Neural crest cell (in vitro differentiated cells): ENCODE results near the gene ZBTB26. TPM values are rescaled to one million over a fixed set of nuclear protein-coding genes. Genes with fewer than 3 reads are reported as not detected.
A peak's percentile ranks its signal among the peaks of the same experiment; 100 is the strongest.
"Not testable (repeated sequence)": the region's sequence is repeated elsewhere in the genome, so short reads cannot be mapped to it uniquely, and the experiment has no call there.

Source experiments
- DNase-seq: peaks from one replicate; pipeline ENCODE4 v3.0.0; 2021; ENCODE audit warnings: low read depth, mixed read lengths, low spot score
- H3K27ac Mint-ChIP-seq: one replicate; pipeline ENCODE4 v1.8.0; 2021; ENCODE audit warnings: mild to moderate bottlenecking, mixed read lengths; ENCODE audit not compliant: unreplicated experiment
- H3K27me3 Mint-ChIP-seq: 2 replicates; pipeline ENCODE4 v1.8.0; 2021; ENCODE audit warnings: low read depth, mild to moderate bottlenecking, mixed read lengths
- H3K36me3 Mint-ChIP-seq: 2 replicates; pipeline ENCODE4 v1.8.0; 2021; ENCODE audit warnings: low read depth, mild to moderate bottlenecking, mixed read lengths
- H3K4me1 Mint-ChIP-seq: 2 replicates; pipeline ENCODE4 v1.8.0; 2021; ENCODE audit warnings: mixed read lengths
- H3K4me3 Mint-ChIP-seq: one replicate; pipeline ENCODE4 v1.8.0; 2021; ENCODE audit warnings: mild to moderate bottlenecking, mixed read lengths
- H3K9me3 Mint-ChIP-seq: 2 replicates; pipeline ENCODE4 v1.8.0; 2021; ENCODE audit warnings: mixed read lengths
- CTCF ChIP-seq: fragments of 200-600 bp; sonication (generic); conservative IDR thresholded peaks from 2 replicates; pipeline ENCODE4 v1.5.0; 2021; ENCODE audit warnings: antibody characterized with exemption, mild to moderate bottlenecking
- total RNA-seq: library from RNA; stranded (reverse); gene quantifications from 2 replicates; pipeline ENCODE4 v1.2.1, GENCODE V29; 2021

The ZBTB26 gene
- total RNA-seq, 1 donor from 2014 or later, result 13.2 TPM

GRCh38 chr9:122922713-122923112, 8.6 kb downstream of the ZBTB26 start:
- Mint-ChIP-seq H3K4me1 (peaks cover 8% of the 10 kb centered on the region), H3K27ac (peak overlapping the region; percentile 81), H3K4me3 (no peak overlapping the region), H3K36me3 (no peaks in the 10 kb centered on the region), H3K27me3 (no peaks in the 10 kb centered on the region), H3K9me3 (no peaks in the 10 kb centered on the region)
- no peak for TF ChIP-seq CTCF
- DNase-seq, result no peak

GRCh38 chr9:122918310-122918709, 13.0 kb downstream of the ZBTB26 start:
- peaks cover 12% of the 10 kb centered on the region for H3K4me1 Mint-ChIP-seq
- H3K4me3 Mint-ChIP-seq, result no peak overlapping the region
- H3K9me3 Mint-ChIP-seq, result no peaks in the 10 kb centered on the region
- peaks cover under 1% of the 10 kb centered on the region for H3K36me3 Mint-ChIP-seq
- H3K27me3 Mint-ChIP-seq, result no peaks in the 10 kb centered on the region
- no peak for DNase-seq
- no peak for TF ChIP-seq CTCF
- H3K27ac Mint-ChIP-seq, result no peak overlapping the region

- peak within 1 kb of the TSS; percentile 96 for H3K27ac Mint-ChIP-seq
- DNase-seq, result peak; percentile 59
- no peak for TF ChIP-seq CTCF
Observed at GRCh38 chr9:122912964-122913673, 18.2 kb downstream of the ZBTB26 start, which contains the start of gene ZBTB6. Gene ZBTB6, minus strand, starts transcription at chr9:122913323. Its CDS starts 1,251 bp downstream, at chr9:122912072.

GRCh38 chr9:122912671-122912963, 18.7 kb downstream of the ZBTB26 start:
- no peaks in the 10 kb centered on the region for H3K9me3 Mint-ChIP-seq
- H3K4me3 Mint-ChIP-seq, result peak overlapping the region; percentile 99
- peaks cover 4% of the 10 kb centered on the region for H3K36me3 Mint-ChIP-seq
- peaks cover 21% of the 10 kb centered on the region for H3K4me1 Mint-ChIP-seq
- no peaks in the 10 kb centered on the region for H3K27me3 Mint-ChIP-seq
- DNase-seq, result no peak
- no peak for TF ChIP-seq CTCF
- H3K27ac Mint-ChIP-seq, result peak overlapping the region; percentile 96

More at GRCh38 chr9:122912964-122913673, 18.2 kb downstream of the ZBTB26 start, which contains the start of gene ZBTB6:
- peaks cover 21% of the 10 kb centered on the region for H3K4me1 Mint-ChIP-seq
- H3K27me3 Mint-ChIP-seq, result no peaks in the 10 kb centered on the region
- peak within 1 kb of the TSS; percentile 99 for H3K4me3 Mint-ChIP-seq
- H3K9me3 Mint-ChIP-seq, result no peaks in the 10 kb centered on the region
- H3K36me3 Mint-ChIP-seq, result peaks cover 4% of the 10 kb centered on the region

GRCh38 chr9:122906122-122906521, 25.2 kb downstream of the ZBTB26 start:
- H3K9me3 Mint-ChIP-seq, H3K27ac Mint-ChIP-seq, H3K36me3 Mint-ChIP-seq, DNase-seq, H3K27me3 Mint-ChIP-seq, H3K4me3 Mint-ChIP-seq: not testable (repeated sequence)
- peaks cover 24% of the 10 kb centered on the region for H3K4me1 Mint-ChIP-seq
